HepG2 (cell line): ENCODE measurements around the gene LENEP. TPM values are rescaled to one million over a fixed set of nuclear protein-coding genes. Genes with fewer than 3 reads are reported as not detected.

ENCODE experiments used
- FOXO1 ChIP-seq: sonication (generic); formaldehyde crosslinking; IDR thresholded peaks from 2 replicates; pipeline ENCODE4 v1.4.0; 2020; ENCODE audit warnings: missing genetic modification reagents
- HOXA5 ChIP-seq: sonication (generic); formaldehyde crosslinking; IDR thresholded peaks from 2 replicates; pipeline ENCODE4 v1.4.0; 2020; ENCODE audit warnings: missing genetic modification reagents
- HOXA7 ChIP-seq: sonication (generic); formaldehyde crosslinking; IDR thresholded peaks from 2 replicates; pipeline ENCODE4 v1.8.1; 2022; ENCODE audit warnings: mild to moderate bottlenecking, missing genetic modification reagents, moderate library complexity
- KDM1A ChIP-seq: IDR thresholded peaks from 2 replicates; pipeline ENCODE4 v1.6.1; 2016; ENCODE audit warnings: missing compliant biosample characterization
- MEF2D ChIP-seq: sonication (generic); formaldehyde crosslinking; IDR thresholded peaks from 2 replicates; pipeline ENCODE4 v1.5.1; 2020; ENCODE audit warnings: mild to moderate bottlenecking, missing genetic modification reagents
- MNT ChIP-seq: fragments of 450-650 bp; IDR thresholded peaks from 2 replicates; pipeline ENCODE4 v1.6.1; 2016
- PHF21A ChIP-seq: sonication (generic); formaldehyde crosslinking; IDR thresholded peaks from 2 replicates; pipeline ENCODE4 v1.5.0; 2020; ENCODE audit warnings: mild to moderate bottlenecking, missing genetic modification reagents
- ZMYM3 ChIP-seq: sonication (generic); formaldehyde crosslinking; IDR thresholded peaks from 2 replicates; pipeline ENCODE4 v1.5.1; 2020; ENCODE audit warnings: mild to moderate bottlenecking, missing genetic modification reagents
- ZNF281 ChIP-seq: sonication (generic); formaldehyde crosslinking; IDR thresholded peaks from 2 replicates; pipeline ENCODE4 v1.4.0; 2020; ENCODE audit warnings: missing genetic modification reagents, borderline replicate concordance
- ZNF562 ChIP-seq: sonication (generic); formaldehyde crosslinking; IDR thresholded peaks from 2 replicates; pipeline ENCODE4 v1.8.0; 2022; ENCODE audit warnings: missing genetic modification reagents, borderline replicate concordance
- ZNF616 ChIP-seq: sonication (generic); formaldehyde crosslinking; IDR thresholded peaks from 2 replicates; pipeline ENCODE4 v1.5.0; 2020; ENCODE audit warnings: low read depth, mild to moderate bottlenecking, missing genetic modification reagents
- polyA plus RNA-seq, 8 experiments: library from polyadenylated mRNA; depleted of rRNA in 3 of 8; stranded (reverse) in 7 of 8; unstranded in 1 of 8; fragments of >200 nt; fragmentation: Illumina TruSeq in 4 of 8; extraction: Trizol in 4 of 8; gene quantifications; 2 replicates each; pipeline versions ENCODE4 v1.2.1 to v1.2.3, GENCODE V29; 2011 to 2016; ENCODE audit warnings: low read depth in 4 of 8, missing spikeins in 1 of 8, mixed read lengths in 1 of 8; ENCODE audit not compliant: insufficient read depth in 1 of 8
- total RNA-seq, 5 experiments: library from RNA; depleted of rRNA; stranded (reverse); fragments of >200 nt; fragmentation: Illumina TruSeq; extraction: Trizol; gene quantifications; 2 replicates each; pipeline ENCODE4 v1.2.3, GENCODE V29; 2016; ENCODE audit warnings: low read depth in 1 of 5
- TF ChIP-seq, protein P1 (sequence below): conservative IDR thresholded peaks from 2 replicates; pipeline ENCODE4 v1.6.1; 2018; ENCODE audit warnings: missing genetic modification reagents
- TF ChIP-seq, protein P2 (sequence below): IDR thresholded peaks from 2 replicates; pipeline ENCODE4 v1.6.1; 2012; ENCODE audit warnings: low read depth, low read length, improper control_type of control experiment
- TF ChIP-seq, protein P3 (sequence below): sonication (generic); IDR thresholded peaks from 2 replicates; pipeline ENCODE4 v1.6.1; 2016; ENCODE audit warnings: low read depth, borderline replicate concordance
- TF ChIP-seq, protein P4 (sequence below): sonication (generic); formaldehyde crosslinking; IDR thresholded peaks from 2 replicates; pipeline ENCODE4 v1.4.0; 2020; ENCODE audit warnings: mild to moderate bottlenecking, missing genetic modification reagents

The LENEP gene
- total and polyA plus RNA-seq, 2 of the 13 experiments (the other 11 are each of a cell fraction or from before 2014, with no cell fraction given), result 0.29 TPM; not detected in 1

GRCh38 chr1:154944401-154945159, 48.8 kb upstream of the LENEP start (continued):
- TF ChIP-seq, protein P1, sequence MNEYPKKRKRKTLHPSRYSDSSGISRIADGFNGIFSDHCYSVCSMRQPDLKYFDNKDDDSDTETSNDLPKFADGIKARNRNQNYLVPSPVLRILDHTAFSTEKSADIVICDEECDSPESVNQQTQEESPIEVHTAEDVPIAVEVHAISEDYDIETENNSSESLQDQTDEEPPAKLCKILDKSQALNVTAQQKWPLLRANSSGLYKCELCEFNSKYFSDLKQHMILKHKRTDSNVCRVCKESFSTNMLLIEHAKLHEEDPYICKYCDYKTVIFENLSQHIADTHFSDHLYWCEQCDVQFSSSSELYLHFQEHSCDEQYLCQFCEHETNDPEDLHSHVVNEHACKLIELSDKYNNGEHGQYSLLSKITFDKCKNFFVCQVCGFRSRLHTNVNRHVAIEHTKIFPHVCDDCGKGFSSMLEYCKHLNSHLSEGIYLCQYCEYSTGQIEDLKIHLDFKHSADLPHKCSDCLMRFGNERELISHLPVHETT (CRISPR knock-in tag), result no peak
- TF ChIP-seq ZNF616, result no peak
- TF ChIP-seq KDM1A (CRISPR knock-in tag), result no peak
- no peak for TF ChIP-seq MNT
- peak; percentile 35; the same call in 1 of the 2 replicates for TF ChIP-seq ZNF281 (CRISPR knock-in tag)
- peak; percentile 60; the same call in 1 of the 2 replicates for TF ChIP-seq ZMYM3 (CRISPR knock-in tag)
- TF ChIP-seq MEF2D (CRISPR knock-in tag), result peak; percentile 87
- TF ChIP-seq ZNF562 (CRISPR knock-in tag), result no peak
- TF ChIP-seq, protein P2, sequence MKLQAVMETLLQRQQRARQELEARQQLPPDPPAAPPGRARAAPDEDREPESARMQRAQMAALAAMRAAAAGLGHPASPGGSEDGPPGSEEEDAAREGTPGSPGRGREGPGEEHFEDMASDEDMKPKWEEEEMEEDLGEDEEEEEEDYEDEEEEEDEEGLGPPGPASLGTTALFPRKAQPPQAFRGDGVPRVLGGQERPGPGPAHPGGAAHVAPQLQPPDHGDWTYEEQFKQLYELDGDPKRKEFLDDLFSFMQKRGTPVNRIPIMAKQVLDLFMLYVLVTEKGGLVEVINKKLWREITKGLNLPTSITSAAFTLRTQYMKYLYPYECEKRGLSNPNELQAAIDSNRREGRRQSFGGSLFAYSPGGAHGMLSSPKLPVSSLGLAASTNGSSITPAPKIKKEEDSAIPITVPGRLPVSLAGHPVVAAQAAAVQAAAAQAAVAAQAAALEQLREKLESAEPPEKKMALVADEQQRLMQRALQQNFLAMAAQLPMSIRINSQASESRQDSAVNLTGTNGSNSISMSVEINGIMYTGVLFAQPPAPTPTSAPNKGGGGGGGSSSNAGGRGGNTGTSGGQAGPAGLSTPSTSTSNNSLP, result no peak
- no peak for TF ChIP-seq HOXA5 (CRISPR knock-in tag)
- TF ChIP-seq, protein P3, sequence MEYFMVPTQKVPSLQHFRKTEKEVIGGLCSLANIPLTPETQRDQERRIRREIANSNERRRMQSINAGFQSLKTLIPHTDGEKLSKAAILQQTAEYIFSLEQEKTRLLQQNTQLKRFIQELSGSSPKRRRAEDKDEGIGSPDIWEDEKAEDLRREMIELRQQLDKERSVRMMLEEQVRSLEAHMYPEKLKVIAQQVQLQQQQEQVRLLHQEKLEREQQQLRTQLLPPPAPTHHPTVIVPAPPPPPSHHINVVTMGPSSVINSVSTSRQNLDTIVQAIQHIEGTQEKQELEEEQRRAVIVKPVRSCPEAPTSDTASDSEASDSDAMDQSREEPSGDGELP, result no peak
- peak; percentile 95 for TF ChIP-seq PHF21A (CRISPR knock-in tag)
- peak; percentile 38; the same call in 1 of the 2 replicates for TF ChIP-seq FOXO1
- TF ChIP-seq HOXA7 (CRISPR knock-in tag), result no peak
- TF ChIP-seq, protein P4, sequence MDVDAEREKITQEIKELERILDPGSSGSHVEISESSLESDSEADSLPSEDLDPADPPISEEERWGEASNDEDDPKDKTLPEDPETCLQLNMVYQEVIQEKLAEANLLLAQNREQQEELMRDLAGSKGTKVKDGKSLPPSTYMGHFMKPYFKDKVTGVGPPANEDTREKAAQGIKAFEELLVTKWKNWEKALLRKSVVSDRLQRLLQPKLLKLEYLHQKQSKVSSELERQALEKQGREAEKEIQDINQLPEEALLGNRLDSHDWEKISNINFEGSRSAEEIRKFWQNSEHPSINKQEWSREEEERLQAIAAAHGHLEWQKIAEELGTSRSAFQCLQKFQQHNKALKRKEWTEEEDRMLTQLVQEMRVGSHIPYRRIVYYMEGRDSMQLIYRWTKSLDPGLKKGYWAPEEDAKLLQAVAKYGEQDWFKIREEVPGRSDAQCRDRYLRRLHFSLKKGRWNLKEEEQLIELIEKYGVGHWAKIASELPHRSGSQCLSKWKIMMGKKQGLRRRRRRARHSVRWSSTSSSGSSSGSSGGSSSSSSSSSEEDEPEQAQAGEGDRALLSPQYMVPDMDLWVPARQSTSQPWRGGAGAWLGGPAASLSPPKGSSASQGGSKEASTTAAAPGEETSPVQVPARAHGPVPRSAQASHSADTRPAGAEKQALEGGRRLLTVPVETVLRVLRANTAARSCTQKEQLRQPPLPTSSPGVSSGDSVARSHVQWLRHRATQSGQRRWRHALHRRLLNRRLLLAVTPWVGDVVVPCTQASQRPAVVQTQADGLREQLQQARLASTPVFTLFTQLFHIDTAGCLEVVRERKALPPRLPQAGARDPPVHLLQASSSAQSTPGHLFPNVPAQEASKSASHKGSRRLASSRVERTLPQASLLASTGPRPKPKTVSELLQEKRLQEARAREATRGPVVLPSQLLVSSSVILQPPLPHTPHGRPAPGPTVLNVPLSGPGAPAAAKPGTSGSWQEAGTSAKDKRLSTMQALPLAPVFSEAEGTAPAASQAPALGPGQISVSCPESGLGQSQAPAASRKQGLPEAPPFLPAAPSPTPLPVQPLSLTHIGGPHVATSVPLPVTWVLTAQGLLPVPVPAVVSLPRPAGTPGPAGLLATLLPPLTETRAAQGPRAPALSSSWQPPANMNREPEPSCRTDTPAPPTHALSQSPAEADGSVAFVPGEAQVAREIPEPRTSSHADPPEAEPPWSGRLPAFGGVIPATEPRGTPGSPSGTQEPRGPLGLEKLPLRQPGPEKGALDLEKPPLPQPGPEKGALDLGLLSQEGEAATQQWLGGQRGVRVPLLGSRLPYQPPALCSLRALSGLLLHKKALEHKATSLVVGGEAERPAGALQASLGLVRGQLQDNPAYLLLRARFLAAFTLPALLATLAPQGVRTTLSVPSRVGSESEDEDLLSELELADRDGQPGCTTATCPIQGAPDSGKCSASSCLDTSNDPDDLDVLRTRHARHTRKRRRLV (CRISPR knock-in tag), result peak; percentile 94
